GM12878 (cell line): ENCODE measurements around the gene CAPZB. TPM values are rescaled to one million over a fixed set of nuclear protein-coding genes. Genes with fewer than 3 reads are reported as not detected.

ENCODE experiments used
- CHD1 ChIP-seq: IDR thresholded peaks from 2 replicates; pipeline ENCODE4 v1.6.1; 2012; ENCODE audit warnings: low read depth, low read length, improper control_type of control experiment
- CTCF ChIP-seq, 3 experiments: IDR thresholded peaks in 2 of 3; conservative IDR thresholded peaks in 1 of 3; 2 replicates each; pipeline ENCODE4 v1.5.1; 2011; ENCODE audit warnings: low read depth in 3 of 3, low read length in 3 of 3, mild to moderate bottlenecking in 3 of 3, control low read depth in 2 of 3, moderate library complexity in 2 of 3, inconsistent platforms in 1 of 3, mixed read lengths in 1 of 3; ENCODE audit not compliant: control insufficient read depth in 2 of 3, insufficient read depth in 1 of 3; ENCODE audit errors: extremely low read depth in 1 of 3
- EGR1 ChIP-seq, 2 experiments: IDR thresholded peaks; 1 replicate in 1 of 2; 2 replicates in 1 of 2; pipeline ENCODE4 v1.6.1; 2011 to 2012; ENCODE audit warnings: low read depth in 2 of 2, low read length in 2 of 2, borderline replicate concordance in 1 of 2, mild to moderate bottlenecking in 1 of 2, moderate library complexity in 1 of 2
- FOS ChIP-seq: IDR thresholded peaks from 3 replicates; pipeline ENCODE4 v1.6.1; 2011; ENCODE audit warnings: borderline replicate concordance; ENCODE audit not compliant: insufficient read length; ENCODE audit errors: extremely low read depth
- FOXK2 ChIP-seq: fragments of 450-650 bp; IDR thresholded peaks from 2 replicates; pipeline ENCODE4 v1.6.1; 2017; ENCODE audit warnings: mild to moderate bottlenecking, moderate library complexity
- GABPA ChIP-seq: IDR thresholded peaks from 2 replicates; pipeline ENCODE4 v1.6.1; 2014; ENCODE audit warnings: antibody characterized with exemption, low read depth, mild to moderate bottlenecking, inconsistent platforms
- HDGF ChIP-seq: fragments of 450-650 bp; IDR thresholded peaks from 2 replicates; pipeline ENCODE4 v1.6.1; 2016; ENCODE audit warnings: antibody characterized with exemption
- IKZF2 ChIP-seq, 2 experiments: fragments of 450-650 bp; IDR thresholded peaks; 2 replicates each; pipeline ENCODE4 v1.6.1; 2017; ENCODE audit warnings: mild to moderate bottlenecking in 2 of 2, moderate library complexity in 2 of 2
- IRF4 ChIP-seq: IDR thresholded peaks from 2 replicates; pipeline ENCODE4 v1.6.1; 2011; ENCODE audit warnings: low read depth, low read length
- KDM1A ChIP-seq: fragments of 200-600 bp; sonication (generic); IDR thresholded peaks from 2 replicates; pipeline ENCODE4 v1.6.1; 2016; ENCODE audit warnings: borderline replicate concordance
- MEF2A ChIP-seq: IDR thresholded peaks from 2 replicates; pipeline ENCODE4 v1.6.1; 2011; ENCODE audit warnings: low read depth, mild to moderate bottlenecking, low read length, moderate library complexity; ENCODE audit not compliant: insufficient read depth
- PAX8 ChIP-seq: fragments of 450-650 bp; IDR thresholded peaks from 2 replicates; pipeline ENCODE4 v1.6.1; 2017; ENCODE audit warnings: mild to moderate bottlenecking, moderate library complexity
- POLR2A ChIP-seq: IDR thresholded peaks from 2 replicates; pipeline ENCODE4 v1.6.1; 2011; ENCODE audit warnings: low read depth, mild to moderate bottlenecking, low read length
- POLR2AphosphoS5 ChIP-seq: IDR thresholded peaks from 2 replicates; pipeline ENCODE4 v1.6.1; 2011; ENCODE audit warnings: mild to moderate bottlenecking, low read length, inconsistent platforms
- SIN3A ChIP-seq: IDR thresholded peaks from 2 replicates; pipeline ENCODE4 v1.6.1; 2012; ENCODE audit warnings: low read depth, low read length, improper control_type of control experiment
- SIX5 ChIP-seq: IDR thresholded peaks from 2 replicates; pipeline ENCODE4 v1.6.1; 2011; ENCODE audit warnings: mild to moderate bottlenecking, low read depth, low read length, moderate library complexity; ENCODE audit not compliant: severe bottlenecking
- SMAD5 ChIP-seq: IDR thresholded peaks from 2 replicates; pipeline ENCODE4 v1.6.1; 2016; ENCODE audit warnings: antibody characterized with exemption, low read depth
- SP1 ChIP-seq: IDR thresholded peaks from one replicate; pipeline ENCODE4 v1.6.1; 2011; ENCODE audit warnings: low read depth, low read length
- SREBF1 ChIP-seq: IDR thresholded peaks from 2 replicates; pipeline ENCODE4 v1.6.1; 2012; ENCODE audit warnings: mild to moderate bottlenecking, low read length
- SRF ChIP-seq, 2 experiments: IDR thresholded peaks; 2 replicates each; pipeline ENCODE4 v1.6.1; 2011; ENCODE audit warnings: low read depth in 2 of 2, low read length in 2 of 2, mild to moderate bottlenecking in 1 of 2, moderate library complexity in 1 of 2
- SUZ12 ChIP-seq: fragments of 200-600 bp; sonication (generic); IDR thresholded peaks from one replicate; pipeline ENCODE4 v1.6.1; 2018; ENCODE audit warnings: antibody characterized with exemption, mild to moderate bottlenecking; ENCODE audit not compliant: unreplicated experiment
- TCF12 ChIP-seq: IDR thresholded peaks from 2 replicates; pipeline ENCODE4 v1.6.1; 2011; ENCODE audit warnings: low read depth, mild to moderate bottlenecking, low read length
- TCF3 ChIP-seq: IDR thresholded peaks from 2 replicates; pipeline ENCODE4 v1.6.1; 2012; ENCODE audit warnings: low read depth, mild to moderate bottlenecking, low read length, borderline replicate concordance; ENCODE audit not compliant: insufficient read depth
- ZBTB4 ChIP-seq: fragments of 450-650 bp; formaldehyde crosslinking; IDR thresholded peaks from 2 replicates; pipeline ENCODE4 v1.4.0; 2022; ENCODE audit warnings: mild to moderate bottlenecking, moderate library complexity
- ZNF24 ChIP-seq: fragments of 450-650 bp; IDR thresholded peaks from 2 replicates; pipeline ENCODE4 v1.6.1; 2017; ENCODE audit warnings: antibody characterized with exemption, mild to moderate bottlenecking
- ZNF622 ChIP-seq: fragments of 450-650 bp; IDR thresholded peaks from 2 replicates; pipeline ENCODE4 v1.6.1; 2017; ENCODE audit warnings: mild to moderate bottlenecking, inconsistent platforms
- polyA plus RNA-seq, 11 experiments: library from polyadenylated mRNA; depleted of rRNA in 4 of 11; unstranded in 6 of 11; stranded (reverse) in 5 of 11; fragments of >200 nt; fragmentation: Nextera tagmentation in 4 of 11; fragmentation: Illumina TruSeq in 1 of 11; extraction: Ambion mirVana in 4 of 11; extraction: Trizol in 1 of 11; gene quantifications; 1 replicate in 1 of 11; 2 replicates in 10 of 11; pipeline versions ENCODE4 v1.2.1 to v1.2.3, GENCODE V29; 2011 to 2016; ENCODE audit warnings: inconsistent platforms in 2 of 11, missing spikeins in 2 of 11, low read depth in 1 of 11
- total RNA-seq, 4 experiments: library from RNA; depleted of rRNA in 3 of 4; stranded (reverse); fragments of >200 nt in 3 of 4; fragmentation: Illumina TruSeq in 1 of 4; extraction: Trizol in 1 of 4; gene quantifications; 2 replicates each; pipeline versions ENCODE4 v1.2.1 to v1.2.3, GENCODE V29; 2013 to 2021
- TF ChIP-seq, protein P1 (sequence below): fragments of 450-650 bp; IDR thresholded peaks from 2 replicates; pipeline ENCODE4 v1.6.1; 2016; ENCODE audit warnings: mild to moderate bottlenecking

CAPZB gene
- total and polyA plus RNA-seq, 10 of the 15 experiments (the other 5 are each of a cell fraction or from before 2014, with no cell fraction given), result 104 to 454 (median 213) TPM

GRCh38 chr1:19477284-19478249, 7.8 kb downstream of the CAPZB start (continued):
- TF ChIP-seq, protein P1, sequence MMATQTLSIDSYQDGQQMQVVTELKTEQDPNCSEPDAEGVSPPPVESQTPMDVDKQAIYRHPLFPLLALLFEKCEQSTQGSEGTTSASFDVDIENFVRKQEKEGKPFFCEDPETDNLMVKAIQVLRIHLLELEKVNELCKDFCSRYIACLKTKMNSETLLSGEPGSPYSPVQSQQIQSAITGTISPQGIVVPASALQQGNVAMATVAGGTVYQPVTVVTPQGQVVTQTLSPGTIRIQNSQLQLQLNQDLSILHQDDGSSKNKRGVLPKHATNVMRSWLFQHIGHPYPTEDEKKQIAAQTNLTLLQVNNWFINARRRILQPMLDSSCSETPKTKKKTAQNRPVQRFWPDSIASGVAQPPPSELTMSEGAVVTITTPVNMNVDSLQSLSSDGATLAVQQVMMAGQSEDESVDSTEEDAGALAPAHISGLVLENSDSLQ, result peak; percentile 93
- TF ChIP-seq FOXK2 (no peak), FOS (no peak), ZNF24 (no peak), HDGF (no peak), EGR1 (IDR thresholded peaks at IDR 0.05; ENCODE audit: borderline replicate concordance in 1 of 2, low read depth in 2 of 2, low read length in 2 of 2) (no peak), POLR2A (peak; percentile 62), PAX8 (no peak), ZBTB4 (no peak), CTCF (IDR thresholded peaks at IDR 0.05 in 2 of 3, conservative IDR thresholded peaks at IDR 0.05 in 1 of 3; ENCODE audit: control insufficient read depth in 2 of 3, extremely low read depth in 1 of 3, insufficient read depth in 1 of 3, low read depth in 3 of 3, low read length in 3 of 3) (no peak), SREBF1 (no peak), IRF4 (no peak), MEF2A (no peak), SMAD5 (no peak), KDM1A (no peak), ZNF622 (no peak), IKZF2 (IDR thresholded peaks at IDR 0.05) (peak in 1 of 2 experiments; percentile 16; a peak in 1 of 4 replicates), SUZ12 (no peak), TCF12 (no peak), TCF3 (no peak), SIX5 (no peak), GABPA (no peak), SIN3A (no peak), SRF (IDR thresholded peaks at IDR 0.05; ENCODE audit: low read depth in 2 of 2, low read length in 2 of 2) (no peak), CHD1 (no peak), POLR2AphosphoS5 (peak; percentile 82), SP1 (no peak)
